ENCODE measurements around the gene CDAN1.

GRCh38 chr15:42716125-42716524 is 20.8 kb downstream of the CDAN1 start:
- TF ChIP-seq RAD21 (IDR thresholded peaks at IDR 0.05; ENCODE audit: low read length) (no peak), CTCF (conservative IDR thresholded peaks at IDR 0.05; ENCODE audit: low read depth, low read length) (no peak), RCOR1 (IDR thresholded peaks at IDR 0.05; ENCODE audit: insufficient replicate concordance, low read length) (no peak), BHLHE40 (IDR thresholded peaks at IDR 0.05; ENCODE audit: low read depth, low read length) (no peak), MXI1 (IDR thresholded peaks at IDR 0.05; ENCODE audit: borderline replicate concordance, low read depth, low read length) (no peak), RFX5 (IDR thresholded peaks at IDR 0.05; ENCODE audit: low read depth, low read length) (no peak), MAFK (IDR thresholded peaks at IDR 0.05; ENCODE audit: low read depth, low read length) (no peak), POLR2A (IDR thresholded peaks at IDR 0.05; ENCODE audit: low read depth, low read length) (no peak), CHD1 (IDR thresholded peaks at IDR 0.05; ENCODE audit: low read depth, low read length) (no peak)

All from IMR-90 (cell line).